Body of pancreas (tissue), 4 donors: ENCODE data around the gene THSD4. TPM values are rescaled to one million over a fixed set of nuclear protein-coding genes. Genes with fewer than 3 reads are reported as not detected.

ENCODE experiments used
- ATAC-seq: fragments of 150-250 bp; one replicate; pipeline ENCODE4 v1.9.1; 2016
- DNase-seq, 4 donors: peaks; one replicate each; pipeline ENCODE4 v3.0.0-alpha.2; 2019
- H3K27ac ChIP-seq, 4 donors: fragments of 200-600 bp; sonication (generic); 1 replicate in 3 of 4; 2 replicates in 1 of 4; pipeline versions ENCODE4 v1.5.1 to v1.6.1; 2016 to 2019; ENCODE audit warnings: mild to moderate bottlenecking in 1 of 4, mixed read lengths in 1 of 4, moderate library complexity in 1 of 4
- H3K27me3 ChIP-seq, 2 donors: fragments of 200-600 bp; sonication (generic); one replicate each; pipeline ENCODE4 v1.6.0; 2016; ENCODE audit warnings: mild to moderate bottlenecking in 1 of 2
- H3K36me3 ChIP-seq, 2 donors: fragments of 200-600 bp; sonication (generic); replicated peaks in 1 of 2; 2 replicates each; pipeline ENCODE4 v1.5.1; 2016; ENCODE audit warnings: low read depth in 2 of 2; ENCODE audit not compliant: insufficient read depth in 1 of 2
- H3K4me1 ChIP-seq: fragments of 200-600 bp; sonication (generic); one replicate; pipeline ENCODE4 v1.6.0; 2016
- H3K4me3 ChIP-seq, 2 donors: fragments of 200-600 bp; sonication (generic); 1 replicate in 1 of 2; 2 replicates in 1 of 2; pipeline ENCODE4 v1.5.1; 2016 to 2019
- H3K9me3 ChIP-seq, 3 donors: fragments of 200-600 bp; sonication (generic); 1 replicate in 2 of 3; 2 replicates in 1 of 3; pipeline ENCODE4 v1.5.1; 2016
- CTCF ChIP-seq, 7 experiments: fragments of 450-650 bp in 4 of 7; fragments of 200-600 bp in 3 of 7; sonication (generic) in 3 of 7; IDR thresholded peaks; one replicate each; pipeline ENCODE4 v1.5.1; 2016 to 2019; ENCODE audit warnings: antibody characterized with exemption in 7 of 7
- POLR2A ChIP-seq, 3 donors: fragments of 450-650 bp; IDR thresholded peaks; one replicate each; pipeline ENCODE4 v1.6.1; 2016; ENCODE audit warnings: antibody characterized with exemption in 3 of 3, mild to moderate bottlenecking in 2 of 3
- WGBS, 2 donors: methylation state at CpG; one replicate each; pipeline ENCODE4 v1.1.5; 2017; 5-methylcytosine and 5-hydroxymethylcytosine counted together
- intact Hi-C: fragments of 100-400 bp; cut with DNase I; formaldehyde crosslinking; loops from one replicate; pipeline ENCODE4 v1.15.1; 2023
- total RNA-seq, 2 donors: library from RNA; depleted of rRNA; stranded (reverse); fragments of >200 nt; gene quantifications; one replicate each; pipeline ENCODE4 v1.1.0, GENCODE V29; 2016

Gene THSD4
- total RNA-seq, result 10 to 100 TPM; 12.9 to 16.1 TPM

GRCh38 chr15:71114887-71115566, at the start of gene THSD4:
TSS of gene THSD4 (plus strand) at chr15:71115471.
- no peak for TF ChIP-seq POLR2A (IDR thresholded peaks at IDR 0.05)
- peak; percentile 83 to 97 (median 91) for TF ChIP-seq CTCF (IDR thresholded peaks at IDR 0.05)
- Histone ChIP-seq H3K4me1 (peaks cover 7% of the 10 kb centered on the region), H3K4me3 (peak within 1 kb of the TSS; percentile 19 to 38), H3K9me3 (no peaks in the 10 kb centered on the region), H3K36me3 (no peaks in the 10 kb centered on the region), H3K27ac (peak within 1 kb of the TSS; percentile 25 to 83 (median 66)), H3K27me3 (peaks cover 0 to 6% of the 10 kb centered on the region in 2 donors)
- DNase-seq (peak; percentile 70 to 79 (median 72)), ATAC-seq (peak; percentile 85)
- WGBS, 2 donors, result 12 to 37% methylated on average over 23 to 52 of the region's 52 CpGs
- intact Hi-C loops, result loop anchor here (10.0 kb wide), 1 partner anchor 320 kb away; no protein-coding TSS in a partner anchor

- intact Hi-C loops, result no loop called here
- DNase-seq, result peak in 2 of 4 donors; percentile 13 to 38
- ATAC-seq, result no peak
These were observed 48.3 kb upstream of the THSD4 start for GRCh38 chr15:71066983-71067382.

GRCh38 chr15:71069693-71070092, 45.6 kb upstream of the THSD4 start:
- ATAC-seq (no peak), DNase-seq (no peak)
- 20 to 24% methylated on average over 2 of the region's 2 CpGs for WGBS, 2 donors
- H3K27me3 ChIP-seq, result no peaks in the 10 kb centered on the region
- peak in 2 of 7 experiments; percentile 4 to 16 for TF ChIP-seq CTCF (IDR thresholded peaks at IDR 0.05)
- no peak for TF ChIP-seq POLR2A (IDR thresholded peaks at IDR 0.05)
- no peaks in the 10 kb centered on the region for H3K36me3 ChIP-seq
- H3K27ac ChIP-seq, result peak overlapping the region in 1 of 4 donors; percentile 25
- no peaks in the 10 kb centered on the region for H3K9me3 ChIP-seq
- H3K4me3 ChIP-seq, result no peak overlapping the region
- intact Hi-C loops, result no loop called here
- no peaks in the 10 kb centered on the region for H3K4me1 ChIP-seq

More at GRCh38 chr15:71066983-71067382, 48.3 kb upstream of the THSD4 start:
- H3K36me3 ChIP-seq, result no peaks in the 10 kb centered on the region
- H3K4me1 ChIP-seq, result no peaks in the 10 kb centered on the region
- no peak overlapping the region for H3K4me3 ChIP-seq
- no peaks in the 10 kb centered on the region for H3K27me3 ChIP-seq
- no peaks in the 10 kb centered on the region for H3K9me3 ChIP-seq
- WGBS, 2 donors, result 77 to 79% methylated on average over 5 of the region's 5 CpGs
- TF ChIP-seq CTCF (IDR thresholded peaks at IDR 0.05) (no peak), POLR2A (IDR thresholded peaks at IDR 0.05) (no peak)
- H3K27ac ChIP-seq, result no peak overlapping the region

- Histone ChIP-seq H3K4me3 (no peak overlapping the region), H3K27ac (no peak overlapping the region), H3K27me3 (no peaks in the 10 kb centered on the region), H3K4me1 (no peaks in the 10 kb centered on the region), H3K9me3 (no peaks in the 10 kb centered on the region), H3K36me3 (no peaks in the 10 kb centered on the region)
- intact Hi-C loops, result no loop called here
- TF ChIP-seq POLR2A (IDR thresholded peaks at IDR 0.05) (no peak), CTCF (IDR thresholded peaks at IDR 0.05) (no peak)
- no peak for ATAC-seq
- no peak for DNase-seq
These were observed 43.7 kb upstream of the THSD4 start for GRCh38 chr15:71071529-71071928.

GRCh38 chr15:71072423-71072822, 42.8 kb upstream of the THSD4 start:
- H3K4me1 ChIP-seq, result no peaks in the 10 kb centered on the region
- DNase-seq (no peak), ATAC-seq (no peak)
- TF ChIP-seq POLR2A (IDR thresholded peaks at IDR 0.05) (no peak), CTCF (IDR thresholded peaks at IDR 0.05) (no peak)
- no peaks in the 10 kb centered on the region for H3K36me3 ChIP-seq
- H3K4me3 ChIP-seq, result no peak overlapping the region
- intact Hi-C loops, result no loop called here
- H3K27me3 ChIP-seq, result no peaks in the 10 kb centered on the region
- H3K9me3 ChIP-seq, result no peaks in the 10 kb centered on the region
- WGBS, 2 donors, result 80 to 83% methylated on average over 6 of the region's 6 CpGs
- no peak overlapping the region for H3K27ac ChIP-seq
